K562 (cell line): Measurements from ENCODE around the gene FRRS1L. TPM values are rescaled to one million over a fixed set of nuclear protein-coding genes. Genes with fewer than 3 reads are reported as not detected.

Experiments used
- ARID1B ChIP-seq: fragments of 450-650 bp; IDR thresholded peaks from 2 replicates; pipeline ENCODE4 v1.6.1; 2016; ENCODE audit warnings: antibody characterized with exemption, mild to moderate bottlenecking, inconsistent platforms
- CBX2 ChIP-seq: fragments of 200-600 bp; sonication (generic); IDR thresholded peaks from one replicate; pipeline ENCODE4 v1.6.1; 2012; ENCODE audit warnings: mild to moderate bottlenecking, low read length, inconsistent platforms; ENCODE audit not compliant: insufficient read depth, poor library complexity, severe bottlenecking
- CBX5 ChIP-seq: IDR thresholded peaks from 2 replicates; pipeline ENCODE4 v1.6.1; 2014; ENCODE audit warnings: low read depth, borderline replicate concordance
- CTBP1 ChIP-seq: fragments of 450-650 bp; IDR thresholded peaks from 2 replicates; pipeline ENCODE4 v1.6.1; 2016; ENCODE audit warnings: borderline replicate concordance
- ELF1 ChIP-seq: fragments of 200-800 bp; sonication (Bioruptor generic); IDR thresholded peaks from 2 replicates; pipeline ENCODE4 v1.6.1; 2016; ENCODE audit warnings: missing genetic modification characterization, missing compliant biosample characterization
- HNRNPL ChIP-seq: fragments of 200-400 bp; formaldehyde crosslinking; IDR thresholded peaks from 2 replicates; pipeline ENCODE4 v1.6.1; 2017; ENCODE audit warnings: low read depth, mild to moderate bottlenecking, low read length
- KAT2B ChIP-seq: IDR thresholded peaks from one replicate; pipeline ENCODE4 v1.6.1; 2012; ENCODE audit warnings: low read depth, mild to moderate bottlenecking, control low read depth, inconsistent platforms, low read length, moderate library complexity
- KLF16 ChIP-seq: IDR thresholded peaks from 2 replicates; pipeline ENCODE4 v1.6.1; 2016; ENCODE audit warnings: antibody characterized with exemption
- MAFK ChIP-seq: IDR thresholded peaks from 2 replicates; pipeline ENCODE4 v1.6.1; 2011; ENCODE audit warnings: low read length, improper control_type of control experiment
- RBBP5 ChIP-seq: fragments of 200-600 bp; sonication (generic); IDR thresholded peaks from 2 replicates; pipeline ENCODE4 v1.6.1; 2012; ENCODE audit warnings: borderline replicate concordance, mild to moderate bottlenecking, low read length, control low read depth, inconsistent platforms; ENCODE audit not compliant: insufficient read depth, poor library complexity, severe bottlenecking
- TAL1 ChIP-seq: fragments of 450-650 bp; IDR thresholded peaks from 2 replicates; pipeline ENCODE4 v1.6.1; 2016; ENCODE audit warnings: mild to moderate bottlenecking
- TEAD4 ChIP-seq, 2 experiments: sonication (generic) in 1 of 2; formaldehyde crosslinking in 1 of 2; IDR thresholded peaks; 2 replicates each; pipeline versions ENCODE4 v1.6.1 to v1.8.0; 2012 to 2022; ENCODE audit warnings: borderline replicate concordance in 1 of 2, inconsistent platforms in 1 of 2, low read length in 1 of 2, mild to moderate bottlenecking in 1 of 2, missing genetic modification reagents in 1 of 2
- TFAM ChIP-seq: fragments of 250-450 bp; sonication (Bioruptor Pico); conservative IDR thresholded peaks from 2 replicates; pipeline ENCODE4 v1.5.0; 2021; ENCODE audit warnings: mild to moderate bottlenecking, moderate library complexity
- ZNF146 ChIP-seq: IDR thresholded peaks from one replicate; pipeline ENCODE4 v1.6.1; 2018; ENCODE audit warnings: missing compliant biosample characterization; ENCODE audit not compliant: unreplicated experiment
- ZNF263 ChIP-seq: sonication (generic); formaldehyde crosslinking; IDR thresholded peaks from 2 replicates; pipeline ENCODE4 v1.8.0; 2022; ENCODE audit warnings: mild to moderate bottlenecking, missing genetic modification reagents, borderline replicate concordance
- polyA plus RNA-seq, 8 experiments: library from polyadenylated mRNA; depleted of rRNA in 4 of 8; stranded (reverse) in 5 of 8; unstranded in 3 of 8; fragments of >200 nt; fragmentation: Nextera tagmentation in 2 of 8; fragmentation: Illumina TruSeq in 1 of 8; extraction: Ambion mirVana in 2 of 8; extraction: Trizol in 1 of 8; gene quantifications; 2 replicates each; pipeline versions ENCODE4 v1.2.1 to v1.2.3, GENCODE V29; 2011 to 2014; ENCODE audit warnings: inconsistent platforms in 1 of 8, missing spikeins in 1 of 8
- total RNA-seq, 7 experiments: library from RNA; depleted of rRNA in 6 of 7; stranded (reverse); fragments of >200 nt in 6 of 7; fragmentation: Illumina TruSeq in 2 of 7; extraction: Trizol in 2 of 7; gene quantifications; 2 replicates each; pipeline versions ENCODE4 v1.2.1 to v1.2.3, GENCODE V29; 2011 to 2021; ENCODE audit warnings: low replicate concordance in 1 of 7
- TF ChIP-seq, protein P1 (sequence below): fragments of 150-350 bp; IDR thresholded peaks from 2 replicates; pipeline ENCODE4 v1.6.1; 2014; ENCODE audit warnings: low read depth, mild to moderate bottlenecking, low read length, borderline replicate concordance
- TF ChIP-seq, protein P2 (sequence below): sonication (generic); formaldehyde crosslinking; IDR thresholded peaks from 2 replicates; pipeline ENCODE4 v1.8.0; 2022; ENCODE audit warnings: missing genetic modification reagents, mild to moderate bottlenecking, borderline replicate concordance
- TF ChIP-seq, protein P3 (sequence below): fragments of 250-450 bp; sonication (Bioruptor Pico); IDR thresholded peaks from 2 replicates; pipeline ENCODE4 v1.8.0; 2021; ENCODE audit warnings: mild to moderate bottlenecking, moderate library complexity
- TF ChIP-seq, protein P4 (sequence below): sonication (generic); IDR thresholded peaks from 2 replicates; pipeline ENCODE4 v1.6.1; 2016

The FRRS1L gene
- total and polyA plus RNA-seq, 9 of the 15 experiments (the other 6 are each of a cell fraction or from before 2014, with no cell fraction given), result under 0.01 to 0.04 (median 0.03) TPM; not detected in 5

DNA sequence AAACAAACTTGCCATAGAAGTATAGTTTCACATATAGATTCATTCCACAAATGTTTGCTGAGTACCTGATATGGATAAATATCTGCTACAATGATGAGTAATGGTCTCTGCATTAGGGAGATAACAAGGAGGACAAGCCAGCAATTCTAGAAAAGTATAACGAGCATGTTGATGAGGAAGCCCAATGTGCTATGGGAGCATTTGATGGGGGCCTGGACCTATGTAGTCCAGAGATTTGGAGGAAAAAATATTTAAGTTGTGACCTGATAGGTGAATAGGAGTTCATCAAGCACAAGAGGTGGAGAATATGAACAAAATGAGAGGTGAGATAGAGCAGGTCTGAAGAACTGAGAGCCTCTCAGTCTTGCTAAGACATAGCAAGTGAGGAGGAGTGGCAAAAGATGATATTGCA, 32.9 kb downstream of the FRRS1L start (continued):
- TF ChIP-seq RBBP5, result peak; percentile 64
- TF ChIP-seq, protein P1, sequence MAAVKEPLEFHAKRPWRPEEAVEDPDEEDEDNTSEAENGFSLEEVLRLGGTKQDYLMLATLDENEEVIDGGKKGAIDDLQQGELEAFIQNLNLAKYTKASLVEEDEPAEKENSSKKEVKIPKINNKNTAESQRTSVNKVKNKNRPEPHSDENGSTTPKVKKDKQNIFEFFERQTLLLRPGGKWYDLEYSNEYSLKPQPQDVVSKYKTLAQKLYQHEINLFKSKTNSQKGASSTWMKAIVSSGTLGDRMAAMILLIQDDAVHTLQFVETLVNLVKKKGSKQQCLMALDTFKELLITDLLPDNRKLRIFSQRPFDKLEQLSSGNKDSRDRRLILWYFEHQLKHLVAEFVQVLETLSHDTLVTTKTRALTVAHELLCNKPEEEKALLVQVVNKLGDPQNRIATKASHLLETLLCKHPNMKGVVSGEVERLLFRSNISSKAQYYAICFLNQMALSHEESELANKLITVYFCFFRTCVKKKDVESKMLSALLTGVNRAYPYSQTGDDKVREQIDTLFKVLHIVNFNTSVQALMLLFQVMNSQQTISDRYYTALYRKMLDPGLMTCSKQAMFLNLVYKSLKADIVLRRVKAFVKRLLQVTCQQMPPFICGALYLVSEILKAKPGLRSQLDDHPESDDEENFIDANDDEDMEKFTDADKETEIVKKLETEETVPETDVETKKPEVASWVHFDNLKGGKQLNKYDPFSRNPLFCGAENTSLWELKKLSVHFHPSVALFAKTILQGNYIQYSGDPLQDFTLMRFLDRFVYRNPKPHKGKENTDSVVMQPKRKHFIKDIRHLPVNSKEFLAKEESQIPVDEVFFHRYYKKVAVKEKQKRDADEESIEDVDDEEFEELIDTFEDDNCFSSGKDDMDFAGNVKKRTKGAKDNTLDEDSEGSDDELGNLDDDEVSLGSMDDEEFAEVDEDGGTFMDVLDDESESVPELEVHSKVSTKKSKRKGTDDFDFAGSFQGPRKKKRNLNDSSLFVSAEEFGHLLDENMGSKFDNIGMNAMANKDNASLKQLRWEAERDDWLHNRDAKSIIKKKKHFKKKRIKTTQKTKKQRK, result no peak
- no peak for TF ChIP-seq ELF1
- TF ChIP-seq, protein P2, sequence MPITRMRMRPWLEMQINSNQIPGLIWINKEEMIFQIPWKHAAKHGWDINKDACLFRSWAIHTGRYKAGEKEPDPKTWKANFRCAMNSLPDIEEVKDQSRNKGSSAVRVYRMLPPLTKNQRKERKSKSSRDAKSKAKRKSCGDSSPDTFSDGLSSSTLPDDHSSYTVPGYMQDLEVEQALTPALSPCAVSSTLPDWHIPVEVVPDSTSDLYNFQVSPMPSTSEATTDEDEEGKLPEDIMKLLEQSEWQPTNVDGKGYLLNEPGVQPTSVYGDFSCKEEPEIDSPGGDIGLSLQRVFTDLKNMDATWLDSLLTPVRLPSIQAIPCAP (CRISPR knock-in tag), result no peak
- TF ChIP-seq, protein P3, sequence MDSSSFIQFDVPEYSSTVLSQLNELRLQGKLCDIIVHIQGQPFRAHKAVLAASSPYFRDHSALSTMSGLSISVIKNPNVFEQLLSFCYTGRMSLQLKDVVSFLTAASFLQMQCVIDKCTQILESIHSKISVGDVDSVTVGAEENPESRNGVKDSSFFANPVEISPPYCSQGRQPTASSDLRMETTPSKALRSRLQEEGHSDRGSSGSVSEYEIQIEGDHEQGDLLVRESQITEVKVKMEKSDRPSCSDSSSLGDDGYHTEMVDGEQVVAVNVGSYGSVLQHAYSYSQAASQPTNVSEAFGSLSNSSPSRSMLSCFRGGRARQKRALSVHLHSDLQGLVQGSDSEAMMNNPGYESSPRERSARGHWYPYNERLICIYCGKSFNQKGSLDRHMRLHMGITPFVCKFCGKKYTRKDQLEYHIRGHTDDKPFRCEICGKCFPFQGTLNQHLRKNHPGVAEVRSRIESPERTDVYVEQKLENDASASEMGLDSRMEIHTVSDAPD, result no peak
- no peak for TF ChIP-seq ZNF146 (CRISPR knock-in tag)
- no peak for TF ChIP-seq HNRNPL
- peak; percentile 97 for TF ChIP-seq TEAD4 (IDR thresholded peaks at IDR 0.05; ENCODE audit: low read length)
- TF ChIP-seq TEAD4 (CRISPR knock-in tag; IDR thresholded peaks at IDR 0.05; ENCODE audit: borderline replicate concordance), result no peak
- TF ChIP-seq ARID1B, result peak; percentile 99
- TF ChIP-seq TAL1, result peak; percentile 95
- no peak for TF ChIP-seq KAT2B
- no peak for TF ChIP-seq CBX5
- TF ChIP-seq MAFK, result peak; percentile 64; the same call in 1 of the 2 replicates
- TF ChIP-seq CBX2, result no peak
- peak; percentile 53; the same call in 1 of the 2 replicates for TF ChIP-seq CTBP1
- TF ChIP-seq TFAM (CRISPR knock-in tag), result no peak
- TF ChIP-seq KLF16, result peak; percentile 68; the same call in 1 of the 2 replicates
- no peak for TF ChIP-seq ZNF263 (CRISPR knock-in tag)
- TF ChIP-seq, protein P4, sequence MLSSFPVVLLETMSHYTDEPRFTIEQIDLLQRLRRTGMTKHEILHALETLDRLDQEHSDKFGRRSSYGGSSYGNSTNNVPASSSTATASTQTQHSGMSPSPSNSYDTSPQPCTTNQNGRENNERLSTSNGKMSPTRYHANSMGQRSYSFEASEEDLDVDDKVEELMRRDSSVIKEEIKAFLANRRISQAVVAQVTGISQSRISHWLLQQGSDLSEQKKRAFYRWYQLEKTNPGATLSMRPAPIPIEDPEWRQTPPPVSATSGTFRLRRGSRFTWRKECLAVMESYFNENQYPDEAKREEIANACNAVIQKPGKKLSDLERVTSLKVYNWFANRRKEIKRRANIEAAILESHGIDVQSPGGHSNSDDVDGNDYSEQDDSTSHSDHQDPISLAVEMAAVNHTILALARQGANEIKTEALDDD, result peak; percentile 50; the same call in 1 of the 2 replicates
